ENCODE measurements around the gene METTL9. TPM values are rescaled to one million over a fixed set of nuclear protein-coding genes. Genes with fewer than 3 reads are reported as not detected.
"Not testable (repeated sequence)": the region's sequence is repeated elsewhere in the genome, so short reads cannot be mapped to it uniquely, and the experiment has no call there.

Gene METTL9
- total RNA-seq, 1 donor from 2014 or later: 225 TPM

DNA sequence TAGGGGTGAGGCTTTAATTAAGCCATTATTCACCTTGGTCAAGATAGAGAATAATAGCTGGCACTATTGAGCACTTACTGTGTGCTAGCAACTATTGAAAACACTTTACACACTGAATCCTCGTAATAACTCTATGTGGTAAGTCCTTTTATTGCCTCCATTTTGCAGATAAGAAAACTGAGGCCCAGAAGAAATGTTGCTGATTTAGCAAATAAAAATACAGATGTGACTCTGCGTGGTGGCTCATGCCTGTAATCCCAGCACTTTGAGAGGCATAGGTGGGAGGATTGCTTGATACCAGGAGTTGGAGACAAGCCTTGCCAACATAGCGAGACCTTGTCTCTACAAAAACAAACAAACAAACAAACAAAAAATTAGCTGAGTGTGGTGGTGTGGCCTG lies 83.8 kb downstream of the METTL9 start:
- H3K4me3 ChIP-seq (ENCODE audit: low read depth, low read length): no peak overlapping the region
- H3K27me3 ChIP-seq (ENCODE audit: control insufficient read depth, insufficient read depth, low read length): no peaks in the 10 kb centered on the region
- H3K36me3 ChIP-seq (ENCODE audit: control insufficient read depth, insufficient read depth, low read length): no peaks in the 10 kb centered on the region
- FAIRE-seq (no peak), DNase-seq (ENCODE audit: low read depth) (no peak)
- no peak for TF ChIP-seq CTCF (IDR thresholded peaks at IDR 0.05; ENCODE audit: insufficient read depth, low read length, severe bottlenecking)

DNA sequence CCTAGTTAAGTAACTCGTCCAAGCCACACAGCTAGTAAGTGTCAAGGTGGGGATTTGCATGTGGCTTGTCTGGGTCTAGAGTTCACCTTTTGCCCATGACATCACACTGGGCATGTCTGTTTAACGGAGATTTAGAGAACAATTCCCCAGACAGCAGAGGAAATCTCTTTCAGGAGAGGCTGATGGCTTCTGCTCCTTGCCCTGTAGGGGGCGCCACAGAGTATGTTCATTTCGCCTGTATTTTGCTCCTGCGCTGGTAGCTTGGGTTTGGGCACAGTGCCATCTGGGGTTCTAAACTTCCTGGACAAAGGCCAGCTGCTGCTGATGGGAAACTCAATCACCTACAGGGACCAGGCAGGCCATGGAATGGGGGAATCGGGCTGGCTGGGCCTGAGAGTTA lies 84.8 kb downstream of the METTL9 start:
- DNase-seq (ENCODE audit: low read depth): no peak
- TF ChIP-seq CTCF (IDR thresholded peaks at IDR 0.05; ENCODE audit: insufficient read depth, low read length, severe bottlenecking): peak; percentile 41

GRCh38 chr16:21685034-21685455 lies 85.7 kb downstream of the METTL9 start:
- DNase-seq (ENCODE audit: low read depth) (no peak), FAIRE-seq (no peak)
- Histone ChIP-seq H3K4me3 (ENCODE audit: low read depth, low read length) (no peak overlapping the region), H3K36me3 (ENCODE audit: control insufficient read depth, insufficient read depth, low read length) (no peaks in the 10 kb centered on the region), H3K27me3 (ENCODE audit: control insufficient read depth, insufficient read depth, low read length) (no peaks in the 10 kb centered on the region)
- no peak for TF ChIP-seq CTCF (IDR thresholded peaks at IDR 0.05; ENCODE audit: insufficient read depth, low read length, severe bottlenecking)

More for the DNA sequence above, 84.8 kb downstream of the METTL9 start:
- Histone ChIP-seq H3K27me3 (ENCODE audit: control insufficient read depth, insufficient read depth, low read length) (no peaks in the 10 kb centered on the region), H3K4me3 (ENCODE audit: low read depth, low read length) (no peak overlapping the region), H3K36me3 (ENCODE audit: control insufficient read depth, insufficient read depth, low read length) (no peaks in the 10 kb centered on the region)
- FAIRE-seq: no peak

DNA sequence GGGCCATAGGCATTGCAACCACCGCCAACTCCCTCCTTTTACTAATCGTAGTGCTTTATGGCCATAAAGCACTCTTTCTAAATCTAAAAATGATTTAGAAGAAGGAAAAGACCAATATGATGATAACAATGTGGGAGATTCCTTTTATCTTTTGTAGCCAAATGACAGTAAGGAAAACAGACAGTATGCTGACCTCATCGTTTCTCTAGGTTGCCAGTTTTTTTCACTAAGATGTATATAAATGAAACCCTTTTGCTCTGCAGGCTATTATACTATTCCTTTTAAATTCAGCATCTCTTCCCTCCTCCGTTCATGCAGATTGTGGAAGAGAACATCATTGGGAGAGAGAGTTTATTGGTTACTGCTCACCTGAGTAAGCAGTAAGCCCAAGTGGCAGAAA lies 89.7 kb downstream of the METTL9 start:
- no peak for TF ChIP-seq CTCF (IDR thresholded peaks at IDR 0.05; ENCODE audit: insufficient read depth, low read length, severe bottlenecking)
- FAIRE-seq: no peak
- no peak overlapping the region for H3K4me3 ChIP-seq (ENCODE audit: low read depth, low read length)
- no peaks in the 10 kb centered on the region for H3K36me3 ChIP-seq (ENCODE audit: control insufficient read depth, insufficient read depth, low read length)
- H3K27me3 ChIP-seq (ENCODE audit: control insufficient read depth, insufficient read depth, low read length): no peaks in the 10 kb centered on the region
- no peak for DNase-seq (ENCODE audit: low read depth)

GRCh38 chr16:21690967-21691366 lies 91.6 kb downstream of the METTL9 start:
- not testable (repeated sequence) for H3K36me3 ChIP-seq (ENCODE audit: control insufficient read depth, insufficient read depth, low read length); FAIRE-seq; H3K4me3 ChIP-seq (ENCODE audit: low read depth, low read length); H3K27me3 ChIP-seq (ENCODE audit: control insufficient read depth, insufficient read depth, low read length); DNase-seq (ENCODE audit: low read depth)

DNA sequence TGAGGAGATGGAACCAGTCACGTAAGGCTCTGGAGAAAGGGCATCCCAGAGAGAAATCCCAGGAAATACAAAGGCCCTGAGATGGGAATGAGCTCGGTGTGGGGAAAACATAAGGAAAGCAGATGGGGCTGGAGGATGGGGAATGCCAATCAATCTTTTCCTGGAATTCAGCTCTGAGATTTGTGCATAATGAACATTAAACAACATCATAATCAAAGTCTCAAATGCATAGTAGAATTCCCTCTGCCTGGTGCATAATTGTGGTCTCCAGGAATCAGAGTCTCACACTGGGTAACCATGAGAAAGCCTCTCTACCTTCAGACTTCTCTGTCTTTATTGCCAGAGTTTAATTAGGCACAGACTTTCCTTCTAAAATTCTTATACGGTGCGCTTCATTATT lies 95.2 kb downstream of the METTL9 start:
- TF ChIP-seq CTCF (IDR thresholded peaks at IDR 0.05; ENCODE audit: insufficient read depth, low read length, severe bottlenecking): no peak
- no peaks in the 10 kb centered on the region for H3K36me3 ChIP-seq (ENCODE audit: control insufficient read depth, insufficient read depth, low read length)
- no peaks in the 10 kb centered on the region for H3K27me3 ChIP-seq (ENCODE audit: control insufficient read depth, insufficient read depth, low read length)
- no peak overlapping the region for H3K4me3 ChIP-seq (ENCODE audit: low read depth, low read length)
- DNase-seq (ENCODE audit: low read depth) (no peak), FAIRE-seq (no peak)

Data from bronchial epithelial cell (primary cell).